ENCODE results near the gene INIP. TPM values are rescaled to one million over a fixed set of nuclear protein-coding genes. Genes with fewer than 3 reads are reported as not detected.

INIP gene
- total RNA-seq, 1 donor from 2014 or later, result 19.9 TPM

DNA sequence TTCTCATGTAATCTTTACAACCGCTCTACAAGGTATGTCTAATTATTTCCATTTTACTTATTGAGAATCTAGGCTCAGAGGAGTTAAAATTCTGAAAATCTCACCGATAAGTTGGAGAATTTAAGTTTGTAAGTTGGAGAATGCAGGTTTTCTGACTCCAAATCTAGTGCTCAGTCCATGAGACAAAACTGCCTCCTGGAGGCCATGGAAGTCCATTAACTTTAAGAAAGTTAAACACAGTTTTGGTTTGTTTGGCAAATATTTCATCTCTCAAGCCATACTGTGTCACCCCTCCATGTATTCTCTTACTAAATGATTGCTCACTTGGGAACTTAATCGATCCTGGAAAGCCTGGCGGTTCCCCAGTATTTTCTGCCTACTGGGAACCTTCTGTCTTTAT lies 52.6 kb downstream of the INIP start:
- TF ChIP-seq, protein P1, sequence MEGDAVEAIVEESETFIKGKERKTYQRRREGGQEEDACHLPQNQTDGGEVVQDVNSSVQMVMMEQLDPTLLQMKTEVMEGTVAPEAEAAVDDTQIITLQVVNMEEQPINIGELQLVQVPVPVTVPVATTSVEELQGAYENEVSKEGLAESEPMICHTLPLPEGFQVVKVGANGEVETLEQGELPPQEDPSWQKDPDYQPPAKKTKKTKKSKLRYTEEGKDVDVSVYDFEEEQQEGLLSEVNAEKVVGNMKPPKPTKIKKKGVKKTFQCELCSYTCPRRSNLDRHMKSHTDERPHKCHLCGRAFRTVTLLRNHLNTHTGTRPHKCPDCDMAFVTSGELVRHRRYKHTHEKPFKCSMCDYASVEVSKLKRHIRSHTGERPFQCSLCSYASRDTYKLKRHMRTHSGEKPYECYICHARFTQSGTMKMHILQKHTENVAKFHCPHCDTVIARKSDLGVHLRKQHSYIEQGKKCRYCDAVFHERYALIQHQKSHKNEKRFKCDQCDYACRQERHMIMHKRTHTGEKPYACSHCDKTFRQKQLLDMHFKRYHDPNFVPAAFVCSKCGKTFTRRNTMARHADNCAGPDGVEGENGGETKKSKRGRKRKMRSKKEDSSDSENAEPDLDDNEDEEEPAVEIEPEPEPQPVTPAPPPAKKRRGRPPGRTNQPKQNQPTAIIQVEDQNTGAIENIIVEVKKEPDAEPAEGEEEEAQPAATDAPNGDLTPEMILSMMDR (IDR thresholded peaks at IDR 0.05), result no peak
- TF ChIP-seq POLR2AphosphoS5 (IDR thresholded peaks at IDR 0.05; ENCODE audit: insufficient read depth in 1 of 2, low read depth in 1 of 2) (no peak), POLR2A (IDR thresholded peaks at IDR 0.05) (no peak)
- H3K36me3 ChIP-seq, result no peaks in the 10 kb centered on the region
- intact Hi-C loops (cut with DNase I), result loop anchor here (5.0 kb wide), 1 partner anchor 632 kb away; no protein-coding TSS in a partner anchor
- no peak overlapping the region for H3K4me3 ChIP-seq
- no peaks in the 10 kb centered on the region for H3K9me3 ChIP-seq
- H3K4me1 ChIP-seq, result no peaks in the 10 kb centered on the region
- H3K27me3 ChIP-seq, result no peaks in the 10 kb centered on the region
- no peak for DNase-seq (ENCODE audit: extremely low spot score in 2 of 2)
- H3K27ac ChIP-seq, result no peak overlapping the region

DNA sequence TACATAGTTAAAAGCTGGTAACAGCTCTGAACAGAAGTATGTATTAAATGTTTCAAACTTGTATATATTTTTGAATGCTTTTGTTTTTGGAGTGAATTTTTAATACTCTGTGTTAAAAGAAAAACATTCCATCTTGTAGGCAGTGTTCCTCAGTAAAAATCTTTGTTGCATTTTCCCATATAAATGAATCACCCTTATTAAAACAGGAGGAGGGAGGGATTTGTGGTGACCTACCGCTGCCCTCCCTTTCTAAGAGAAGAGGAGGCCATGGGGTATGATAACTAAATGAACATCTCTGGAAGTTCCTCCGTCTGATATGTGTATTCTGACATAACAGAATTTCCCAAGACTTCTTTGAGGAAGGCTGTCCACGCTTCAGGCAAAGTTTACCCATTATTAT lies 53.4 kb downstream of the INIP start:
- Histone ChIP-seq H3K27ac (no peak overlapping the region), H3K4me3 (no peak overlapping the region), H3K4me1 (no peaks in the 10 kb centered on the region), H3K9me3 (no peaks in the 10 kb centered on the region), H3K36me3 (no peaks in the 10 kb centered on the region), H3K27me3 (no peaks in the 10 kb centered on the region)
- DNase-seq (ENCODE audit: extremely low spot score in 2 of 2), result no peak
- TF ChIP-seq POLR2AphosphoS5 (IDR thresholded peaks at IDR 0.05; ENCODE audit: insufficient read depth in 1 of 2, low read depth in 1 of 2), result no peak
- TF ChIP-seq, protein P1 (IDR thresholded peaks at IDR 0.05), result no peak
- no peak for TF ChIP-seq POLR2A (IDR thresholded peaks at IDR 0.05)
- intact Hi-C loops (cut with DNase I), result no loop called here

DNA sequence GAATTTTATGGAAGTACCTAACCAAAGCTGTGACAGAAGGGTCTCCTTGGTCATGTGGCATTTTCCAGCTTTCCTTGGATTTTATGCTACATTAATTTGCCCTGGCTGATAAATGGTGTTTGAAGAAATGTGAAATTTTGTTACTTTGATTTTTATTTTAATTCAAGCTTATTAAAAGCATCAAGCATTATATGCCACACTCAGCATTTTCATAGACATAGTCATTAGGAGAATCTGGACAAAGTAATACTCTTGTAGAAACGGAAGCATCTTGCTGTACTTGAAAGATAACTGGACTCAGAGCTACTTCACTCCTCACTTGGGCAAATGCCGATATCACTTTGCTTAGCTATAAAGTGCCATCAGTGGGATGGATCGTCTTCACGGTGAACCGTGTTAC lies 54.2 kb downstream of the INIP start:
- no peak for DNase-seq (ENCODE audit: extremely low spot score in 2 of 2)
- no peak overlapping the region for H3K27ac ChIP-seq
- intact Hi-C loops (cut with DNase I), result no loop called here
- no peaks in the 10 kb centered on the region for H3K36me3 ChIP-seq
- TF ChIP-seq, protein P1 (IDR thresholded peaks at IDR 0.05), result no peak
- TF ChIP-seq POLR2AphosphoS5 (IDR thresholded peaks at IDR 0.05; ENCODE audit: insufficient read depth in 1 of 2, low read depth in 1 of 2), result no peak
- TF ChIP-seq POLR2A (IDR thresholded peaks at IDR 0.05), result no peak
- no peak overlapping the region for H3K4me3 ChIP-seq
- no peaks in the 10 kb centered on the region for H3K27me3 ChIP-seq
- no peaks in the 10 kb centered on the region for H3K4me1 ChIP-seq
- no peaks in the 10 kb centered on the region for H3K9me3 ChIP-seq

DNA sequence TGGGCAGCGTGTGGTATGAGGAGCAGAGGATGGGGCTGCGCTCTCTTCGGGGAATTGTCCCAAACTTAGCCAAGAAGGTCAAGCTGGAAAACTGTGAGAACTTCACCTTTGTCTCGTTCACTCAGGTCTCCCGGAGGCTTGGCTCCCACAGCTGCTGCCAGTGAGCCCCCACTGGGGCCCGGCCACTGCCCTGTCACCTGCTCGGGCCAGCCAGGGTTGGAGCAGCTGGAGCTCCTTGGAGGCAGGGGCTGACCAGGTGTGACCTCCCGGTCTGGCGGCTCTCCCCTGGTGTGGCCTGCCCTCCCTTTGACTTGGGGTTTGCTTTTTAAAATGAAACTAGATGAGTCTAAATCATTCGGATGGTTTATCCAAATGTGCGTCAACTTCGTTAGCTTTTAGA lies 58.0 kb downstream of the INIP start:
- H3K4me3 ChIP-seq, result no peak overlapping the region
- H3K9me3 ChIP-seq, result no peaks in the 10 kb centered on the region
- no peaks in the 10 kb centered on the region for H3K4me1 ChIP-seq
- intact Hi-C loops (cut with DNase I), result no loop called here
- DNase-seq (ENCODE audit: extremely low spot score in 2 of 2), result no peak
- H3K27ac ChIP-seq, result no peak overlapping the region
- no peaks in the 10 kb centered on the region for H3K36me3 ChIP-seq
- TF ChIP-seq POLR2AphosphoS5 (IDR thresholded peaks at IDR 0.05; ENCODE audit: insufficient read depth in 1 of 2, low read depth in 1 of 2) (no peak), POLR2A (IDR thresholded peaks at IDR 0.05) (no peak)
- TF ChIP-seq, protein P1 (IDR thresholded peaks at IDR 0.05), result no peak
- no peaks in the 10 kb centered on the region for H3K27me3 ChIP-seq

DNA sequence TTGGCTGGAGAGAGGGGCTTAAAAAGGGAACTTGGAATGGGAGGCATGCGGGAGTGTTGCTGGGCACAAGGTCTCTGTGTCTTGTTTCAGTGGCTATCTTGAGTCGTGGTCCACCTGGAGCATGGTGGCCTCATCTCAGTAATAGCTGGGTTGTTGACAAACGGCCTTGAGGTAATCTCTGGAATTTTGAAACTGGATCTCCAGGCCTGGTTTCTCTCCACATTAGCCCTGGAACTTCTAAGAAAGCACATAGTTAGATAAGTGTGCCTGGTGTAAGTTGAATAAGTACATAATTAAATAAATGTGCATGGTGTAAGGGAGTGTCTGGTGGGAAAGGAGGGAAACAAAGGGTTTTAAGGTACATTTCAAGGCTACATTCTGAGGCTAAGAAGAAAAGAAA lies 62.2 kb downstream of the INIP start:
- intact Hi-C loops (cut with DNase I), result no loop called here
- no peak overlapping the region for H3K4me3 ChIP-seq
- H3K27me3 ChIP-seq, result no peaks in the 10 kb centered on the region
- H3K27ac ChIP-seq, result no peak overlapping the region
- H3K4me1 ChIP-seq, result no peaks in the 10 kb centered on the region
- DNase-seq (ENCODE audit: extremely low spot score in 2 of 2), result no peak
- no peaks in the 10 kb centered on the region for H3K9me3 ChIP-seq
- no peak for TF ChIP-seq POLR2A (IDR thresholded peaks at IDR 0.05)
- TF ChIP-seq POLR2AphosphoS5 (IDR thresholded peaks at IDR 0.05; ENCODE audit: insufficient read depth in 1 of 2, low read depth in 1 of 2), result no peak
- TF ChIP-seq, protein P1 (IDR thresholded peaks at IDR 0.05), result no peak
- no peaks in the 10 kb centered on the region for H3K36me3 ChIP-seq

Measured in vagina (tissue), 2 donors.